Stomach (tissue), 4 donors: Measurements from ENCODE around the gene B3GLCT.

ENCODE experiments used
- EP300 ChIP-seq: sonication (generic); formaldehyde crosslinking; IDR thresholded peaks from one replicate; pipeline ENCODE4 v1.6.1; 2017; ENCODE audit warnings: antibody characterized with exemption
- POLR2A ChIP-seq, 4 donors: fragments of 450-650 bp; IDR thresholded peaks; one replicate each; pipeline ENCODE4 v1.6.1; 2016; ENCODE audit warnings: antibody characterized with exemption in 4 of 4, control low read depth in 2 of 4, mild to moderate bottlenecking in 1 of 4, moderate library complexity in 1 of 4
- TF ChIP-seq, protein P1 (sequence below), 7 experiments: fragments of 450-650 bp in 4 of 7; fragments of 200-600 bp in 3 of 7; sonication (generic) in 3 of 7; IDR thresholded peaks; one replicate each; pipeline ENCODE4 v1.5.1; 2016 to 2019; ENCODE audit warnings: antibody characterized with exemption in 7 of 7, control low read depth in 2 of 7, mild to moderate bottlenecking in 1 of 7

DNA sequence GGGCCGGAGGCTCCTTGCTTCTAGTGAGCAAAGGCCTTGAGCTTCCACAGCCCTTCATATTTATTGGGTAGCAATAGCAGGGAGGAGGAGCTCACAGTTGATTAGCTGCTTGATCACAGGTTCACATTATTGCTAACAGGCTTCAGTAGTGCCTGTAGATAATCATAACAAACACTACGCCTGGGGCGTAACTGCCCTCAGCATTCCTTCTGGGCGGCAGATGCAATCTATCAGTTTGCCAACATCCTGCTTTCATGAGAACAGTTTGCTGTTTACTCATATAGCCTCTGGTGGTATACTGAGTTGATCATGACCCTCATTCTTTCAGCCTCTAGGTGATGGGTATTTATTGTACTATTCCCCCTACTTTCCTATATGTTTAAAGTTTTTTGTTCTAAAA is 149.4 kb downstream of the B3GLCT start:
- TF ChIP-seq, protein P1, sequence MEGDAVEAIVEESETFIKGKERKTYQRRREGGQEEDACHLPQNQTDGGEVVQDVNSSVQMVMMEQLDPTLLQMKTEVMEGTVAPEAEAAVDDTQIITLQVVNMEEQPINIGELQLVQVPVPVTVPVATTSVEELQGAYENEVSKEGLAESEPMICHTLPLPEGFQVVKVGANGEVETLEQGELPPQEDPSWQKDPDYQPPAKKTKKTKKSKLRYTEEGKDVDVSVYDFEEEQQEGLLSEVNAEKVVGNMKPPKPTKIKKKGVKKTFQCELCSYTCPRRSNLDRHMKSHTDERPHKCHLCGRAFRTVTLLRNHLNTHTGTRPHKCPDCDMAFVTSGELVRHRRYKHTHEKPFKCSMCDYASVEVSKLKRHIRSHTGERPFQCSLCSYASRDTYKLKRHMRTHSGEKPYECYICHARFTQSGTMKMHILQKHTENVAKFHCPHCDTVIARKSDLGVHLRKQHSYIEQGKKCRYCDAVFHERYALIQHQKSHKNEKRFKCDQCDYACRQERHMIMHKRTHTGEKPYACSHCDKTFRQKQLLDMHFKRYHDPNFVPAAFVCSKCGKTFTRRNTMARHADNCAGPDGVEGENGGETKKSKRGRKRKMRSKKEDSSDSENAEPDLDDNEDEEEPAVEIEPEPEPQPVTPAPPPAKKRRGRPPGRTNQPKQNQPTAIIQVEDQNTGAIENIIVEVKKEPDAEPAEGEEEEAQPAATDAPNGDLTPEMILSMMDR (IDR thresholded peaks at IDR 0.05) = no peak
- TF ChIP-seq POLR2A (IDR thresholded peaks at IDR 0.05) (no peak), EP300 (no peak)
